Right ventricle myocardium inferior (tissue), 1 donor: ENCODE data around the gene DHH. TPM values are rescaled to one million over a fixed set of nuclear protein-coding genes. Genes with fewer than 3 reads are reported as not detected.
A peak's percentile ranks its signal among the peaks of the same experiment; 100 is the strongest.

ENCODE experiments used
- ATAC-seq: fragments of 200-7000 bp; cut with Tn5 transposase; one replicate; pipeline ENCODE4 v1.9.1; 2020; ENCODE audit warnings: mild to moderate bottlenecking, moderate library complexity
- DNase-seq: peaks from one replicate; pipeline ENCODE4 v3.0.0; 2021; ENCODE audit errors: missing footprints
- intact Hi-C: fragments of 100-400 bp; cut with DNase I; formaldehyde crosslinking; loops from one replicate; pipeline ENCODE4 v1.11.0; 2022
- total RNA-seq: library from RNA; stranded (reverse); fragmentation: NEBNext Ultra II Directional; extraction: Animal tissue kit (Norgen Biotek cat#: 25700); gene quantifications from one replicate; pipeline ENCODE4 v1.2.1, GENCODE V29; 2021
- donor health status: DM: no; HTN: yes; CAD: no; lungs with severe emphysema.

The DHH gene
- total RNA-seq, 1 donor from 2014 or later, result 0.87 TPM

- ATAC-seq (peak; percentile 71), DNase-seq (no peak)
- intact Hi-C loops, result loop anchor here (1.0 kb wide), 1 partner anchor 13 kb away; the partner anchor contains the start of gene RHEBL1
Observed at GRCh38 chr12:49055978-49056754, 38.4 kb downstream of the DHH start.

- DNase-seq (no peak), ATAC-seq (no peak)
- intact Hi-C loops, result no loop called here
Observed at GRCh38 chr12:49055092-49055491, 39.5 kb downstream of the DHH start.

- DNase-seq (no peak), ATAC-seq (no peak)
- intact Hi-C loops, result no loop called here
Observed at GRCh38 chr12:49054524-49054923, 40.1 kb downstream of the DHH start.

- DNase-seq (no peak), ATAC-seq (no peak)
- intact Hi-C loops, result no loop called here
Observed at GRCh38 chr12:49054096-49054495, 40.5 kb downstream of the DHH start.

GRCh38 chr12:49052451-49053208, 42.0 kb downstream of the DHH start:
- no peak for DNase-seq
- no peak for ATAC-seq
- intact Hi-C loops, result no loop called here

DNA sequence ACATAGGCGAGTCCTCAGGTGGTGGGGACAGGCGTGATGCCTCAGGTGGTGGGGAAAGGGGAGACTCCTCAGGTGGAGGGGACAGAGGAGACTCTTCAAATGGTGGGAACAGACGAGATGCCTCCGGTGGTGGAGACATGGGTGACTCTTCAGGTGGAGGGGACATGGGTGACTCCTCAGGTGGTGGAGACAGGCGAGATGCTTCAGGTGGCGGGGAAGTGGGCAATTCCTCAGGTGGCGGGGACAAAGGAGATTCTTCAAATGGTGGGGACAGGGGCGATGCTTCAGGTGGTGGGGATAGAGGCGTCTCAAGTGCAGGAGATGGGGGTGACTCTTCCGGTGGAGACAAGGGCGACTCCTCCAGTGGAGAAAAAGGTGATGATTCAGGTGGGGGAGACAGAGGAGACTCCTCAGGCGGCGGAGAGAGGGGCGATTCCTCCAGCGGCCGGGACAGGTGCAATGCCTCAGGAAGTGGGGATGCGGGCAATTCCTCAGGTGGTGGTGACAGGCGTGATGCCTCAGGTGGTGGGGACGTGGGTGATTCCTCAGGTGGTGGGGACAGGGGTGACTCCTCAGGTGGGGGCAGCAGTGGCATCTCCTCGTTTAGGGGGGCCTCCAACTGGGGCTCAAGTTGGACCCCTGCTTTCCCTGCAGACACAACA, 42.7 kb downstream of the DHH start:
- intact Hi-C loops, result no loop called here
- DNase-seq, result no peak
- no peak for ATAC-seq

- ATAC-seq (no peak), DNase-seq (no peak)
- intact Hi-C loops, result no loop called here
Observed at GRCh38 chr12:49051373-49051764, 43.2 kb downstream of the DHH start.

GRCh38 chr12:49050507-49051372, 43.9 kb downstream of the DHH start:
- DNase-seq (no peak), ATAC-seq (no peak)
- intact Hi-C loops, result no loop called here

GRCh38 chr12:49049566-49050224, 44.9 kb downstream of the DHH start:
- intact Hi-C loops, result no loop called here
- no peak for ATAC-seq

GRCh38 chr12:49048953-49049352, 45.6 kb downstream of the DHH start:
- ATAC-seq (no peak), DNase-seq (no peak)
- intact Hi-C loops, result no loop called here

More at GRCh38 chr12:49049566-49050224, 44.9 kb downstream of the DHH start:
- no peak for DNase-seq

GRCh38 chr12:49046129-49046895, 48.3 kb downstream of the DHH start:
- intact Hi-C loops, result no loop called here
- ATAC-seq (no peak), DNase-seq (no peak)

- ATAC-seq (no peak), DNase-seq (no peak)
- intact Hi-C loops, result no loop called here
Observed at GRCh38 chr12:49044660-49045059, 49.9 kb downstream of the DHH start.

GRCh38 chr12:49043856-49044258, 50.7 kb downstream of the DHH start:
- DNase-seq (peak; percentile 87), ATAC-seq (peak; percentile 45)
- intact Hi-C loops, result no loop called here

- DNase-seq, result no peak
- no peak for ATAC-seq
- intact Hi-C loops, result no loop called here
Observed at GRCh38 chr12:49043241-49043640, 51.4 kb downstream of the DHH start.

DNA sequence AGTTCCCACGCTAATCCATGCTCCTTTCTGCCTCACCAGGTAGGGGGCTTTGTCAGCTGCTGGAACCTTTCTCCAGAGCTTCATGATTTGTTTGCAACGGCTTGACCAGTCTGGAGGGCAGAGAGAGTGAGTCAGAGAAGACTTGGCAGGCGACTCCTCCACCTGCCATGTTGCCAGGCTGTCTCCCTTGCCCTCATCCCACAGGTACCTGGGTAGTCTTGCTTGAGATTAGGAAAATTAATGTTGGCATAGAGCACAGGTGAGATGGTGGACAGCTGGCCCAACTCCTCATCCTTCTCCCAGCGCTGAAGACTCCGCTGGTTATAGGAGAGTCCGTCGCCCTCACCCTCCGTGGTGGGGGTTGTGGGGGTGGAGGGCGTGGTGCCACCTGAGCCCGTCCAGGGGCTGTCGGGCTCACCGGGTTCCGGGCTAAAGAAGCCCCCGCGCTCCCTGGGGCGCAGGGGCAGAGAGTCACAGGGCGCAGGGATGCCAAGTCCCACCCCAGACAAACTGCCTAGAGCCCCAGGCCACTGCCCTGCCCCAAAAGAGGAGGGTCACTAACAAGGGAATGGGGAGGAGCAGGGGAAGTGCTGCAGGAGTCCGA, 52.6 kb downstream of the DHH start:
- intact Hi-C loops, result no loop called here
- ATAC-seq, result no peak
- DNase-seq, result no peak

GRCh38 chr12:49041036-49041880, 53.3 kb downstream of the DHH start:
- intact Hi-C loops, result no loop called here
- no peak for ATAC-seq
- DNase-seq, result no peak
